Hippocampal formation (tissue), 2 donors: ENCODE results near the gene RAB18.
A peak's percentile ranks its signal among the peaks of the same experiment; 100 is the strongest.
"Not testable (repeated sequence)": the region's sequence is repeated elsewhere in the genome, so short reads cannot be mapped to it uniquely, and the experiment has no call there.

Source experiments
- DNase-seq, 2 donors: peaks; one replicate each; lab custom pipeline; 2025; lab: John Stamatoyannopoulos, UW

Gene RAB18

GRCh38 chr10:27547047-27547446, 42.9 kb downstream of the RAB18 start:
- no peak for DNase-seq

- DNase-seq, result no peak
Observed at GRCh38 chr10:27547482-27547881, 43.4 kb downstream of the RAB18 start.

- no peak for DNase-seq
Observed at GRCh38 chr10:27550823-27551222, 46.7 kb downstream of the RAB18 start.

DNA sequence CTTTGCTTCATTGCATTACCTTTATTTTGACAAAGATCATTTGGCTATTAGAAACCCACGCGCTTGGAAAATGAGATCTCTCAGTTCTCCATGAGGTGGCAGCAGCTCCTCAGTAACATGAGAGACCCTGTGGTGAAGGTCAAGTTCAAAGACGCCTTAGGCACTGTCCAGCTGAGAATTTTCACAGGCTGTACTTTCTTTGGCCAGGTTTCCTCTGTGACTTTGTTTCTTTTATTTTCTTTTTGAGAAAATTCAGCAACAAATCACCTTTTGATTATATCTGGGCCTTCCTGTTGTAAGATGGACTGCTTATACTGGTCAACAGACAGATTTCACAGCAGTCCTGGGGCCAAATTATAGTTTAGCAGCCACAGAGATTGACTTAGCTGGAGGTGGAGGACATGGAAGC, 54.5 kb downstream of the RAB18 start:
- DNase-seq, result peak; percentile 15 to 20

- DNase-seq, result no peak
Observed at GRCh38 chr10:27561334-27561733, 57.2 kb downstream of the RAB18 start.

DNA sequence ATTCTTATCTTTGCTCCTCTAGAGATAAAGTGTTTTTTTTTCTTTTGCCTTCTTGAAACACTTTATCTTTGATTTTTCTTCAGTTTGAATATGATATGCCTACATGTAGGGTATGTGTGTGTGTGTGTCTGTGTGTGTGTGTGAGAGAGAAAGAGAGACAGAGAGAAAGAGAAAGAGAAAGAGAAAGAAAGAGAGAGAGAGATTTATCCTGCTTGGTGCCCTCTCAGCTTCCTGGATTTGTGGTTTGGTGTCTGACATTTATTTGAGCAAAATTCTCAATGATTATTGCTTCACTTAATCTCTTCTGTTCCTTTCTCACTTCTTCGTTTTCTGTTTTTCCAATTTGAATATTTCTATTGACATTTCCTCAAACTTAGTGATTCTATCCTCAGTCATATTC, 60.3 kb downstream of the RAB18 start:
- no peak for DNase-seq

- no peak for DNase-seq
Observed at GRCh38 chr10:27564880-27565279, 60.8 kb downstream of the RAB18 start.

- DNase-seq, result no peak
Observed at GRCh38 chr10:27568196-27569175, 64.4 kb downstream of the RAB18 start.

DNA sequence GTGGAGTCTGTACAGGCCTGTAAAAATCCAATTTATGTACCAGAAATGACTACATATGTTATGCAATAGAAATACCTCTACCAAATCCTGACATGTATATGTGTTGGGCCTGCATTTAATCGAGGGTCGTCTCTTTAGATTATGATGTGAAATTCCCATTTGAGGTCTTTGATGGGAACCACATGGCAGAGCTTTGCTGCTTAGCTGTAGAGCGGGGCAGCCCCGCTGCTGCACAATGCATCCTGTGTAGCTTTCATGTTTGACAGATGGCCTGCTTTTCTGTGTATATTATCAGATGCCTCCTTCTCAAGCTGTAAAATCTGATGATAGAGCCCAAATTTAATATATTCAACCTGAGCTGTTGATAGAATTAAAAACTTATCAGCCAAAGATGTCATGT, 65.8 kb downstream of the RAB18 start:
- DNase-seq, result no peak

DNA sequence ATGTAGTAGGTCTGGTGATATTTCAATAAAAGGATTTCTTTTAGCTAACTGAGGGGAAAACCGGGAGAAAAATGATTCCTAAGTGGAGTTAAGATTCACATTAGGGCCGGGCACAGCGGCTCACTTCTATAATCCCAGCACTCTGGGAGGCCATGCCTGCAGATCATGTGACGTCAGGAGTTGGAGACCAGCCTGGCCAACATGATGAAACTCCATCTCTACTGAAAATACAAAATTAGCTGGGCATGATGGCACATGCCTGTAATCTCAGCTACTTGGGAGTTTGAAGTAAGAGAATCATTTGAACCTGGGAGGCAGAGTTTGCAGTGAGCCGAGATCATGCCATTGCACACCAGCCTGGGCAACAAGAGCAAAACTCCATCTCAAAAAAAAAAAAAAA, 72.9 kb downstream of the RAB18 start:
- not testable (repeated sequence) for DNase-seq

DNA sequence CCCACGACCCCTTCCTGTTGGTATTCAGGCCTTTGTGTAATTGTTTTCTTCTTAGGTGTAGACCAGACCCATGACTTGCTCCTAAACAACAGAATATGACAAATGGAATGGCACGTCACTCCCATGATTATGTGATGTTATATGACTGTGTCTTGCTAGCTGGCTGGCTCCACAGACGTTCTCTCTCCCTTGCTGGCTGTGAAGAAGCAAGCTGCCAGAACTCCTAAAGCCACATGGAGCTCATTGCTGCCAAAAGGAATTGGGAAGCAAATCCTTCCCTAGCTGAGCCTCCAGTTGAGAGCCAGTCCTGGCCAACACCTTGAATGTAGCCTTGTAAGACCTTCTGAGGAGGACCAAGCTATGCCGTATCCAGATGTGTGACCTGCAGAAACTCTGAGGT, 74.2 kb downstream of the RAB18 start:
- no peak for DNase-seq

GRCh38 chr10:27581225-27581624, 77.1 kb downstream of the RAB18 start:
- DNase-seq, result no peak

- DNase-seq, result no peak
Observed at GRCh38 chr10:27584302-27584701, 80.2 kb downstream of the RAB18 start.
